Endothelial cell of umbilical vein (primary cell): ENCODE measurements around the gene MERTK. TPM values are rescaled to one million over a fixed set of nuclear protein-coding genes. Genes with fewer than 3 reads are reported as not detected.

Experiments used
- BruUV-seq: library from RNA; stranded (reverse); fragments of 400-500 nt; replicated peaks from 2 replicates; lab custom pipeline; 2021; lab: Mats Ljungman, UMichigan
- CTCF ChIA-PET: fragments of 300-600, 350-600 bp; sonication (Branson Sonifier 250); formaldehyde crosslinking; loops from one replicate; lab custom pipeline; 2021; ENCODE audit warnings: antibody characterized with exemption, inconsistent platforms; lab: Charles Lee
- POLR2A ChIA-PET: fragments of 300-600, 350-600 bp; sonication (Branson Sonifier 250); formaldehyde crosslinking; loops from one replicate; lab custom pipeline; 2021; ENCODE audit warnings: antibody characterized with exemption, inconsistent platforms; lab: Charles Lee
- DNase-seq: peaks from one replicate; pipeline ENCODE4 v3.0.0-alpha.2; 2011; ENCODE audit warnings: low read depth, low spot score
- FAIRE-seq: peaks from 2 replicates; lab custom pipeline; 2011; peaks lifted over from hg19 to GRCh38; lab: Jason Lieb, UNC
- H2AFZ ChIP-seq: 2 replicates; pipeline ENCODE4 v1.6.0; 2012; ENCODE audit warnings: low read depth, low read length, control low read depth, inconsistent platforms
- H3K27ac ChIP-seq: 2 replicates; pipeline ENCODE4 v1.5.1; 2011; ENCODE audit warnings: low read depth, mild to moderate bottlenecking, control low read depth, low read length, moderate library complexity; ENCODE audit not compliant: insufficient read depth
- H3K27me3 ChIP-seq, 2 experiments: 2 replicates each; pipeline versions ENCODE4 v1.6.0 to v1.6.1; 2011; ENCODE audit warnings: low read length in 2 of 2, mixed read lengths in 1 of 2; ENCODE audit not compliant: control insufficient read depth in 2 of 2, insufficient read depth in 2 of 2
- H3K36me3 ChIP-seq, 2 experiments: 2 replicates in 1 of 2; 3 replicates in 1 of 2; pipeline ENCODE4 v1.5.1; 2011; ENCODE audit warnings: low read length in 2 of 2, mild to moderate bottlenecking in 1 of 2, moderate library complexity in 1 of 2; ENCODE audit not compliant: control insufficient read depth in 2 of 2, insufficient read depth in 2 of 2; ENCODE audit errors: extremely low read depth in 1 of 2
- H3K4me1 ChIP-seq: 3 replicates; pipeline ENCODE4 v1.5.1; 2011; ENCODE audit warnings: mild to moderate bottlenecking, low read length; ENCODE audit not compliant: control insufficient read depth, insufficient read depth; ENCODE audit errors: extremely low read depth
- H3K4me2 ChIP-seq: 2 replicates; pipeline ENCODE4 v1.6.1; 2011; ENCODE audit warnings: low read length, control low read depth, mixed read lengths; ENCODE audit not compliant: insufficient read depth
- H3K4me3 ChIP-seq, 3 experiments: fragments of 200-600 bp in 1 of 3; sonication (generic), shearing (Covaris generic) in 1 of 3; replicated peaks in 1 of 3; 2 replicates each; pipeline ENCODE4 v1.5.1; 2011 to 2016; ENCODE audit warnings: control low read depth in 3 of 3, low read length in 3 of 3, mild to moderate bottlenecking in 2 of 3, inconsistent platforms in 1 of 3, low read depth in 1 of 3, moderate library complexity in 1 of 3; ENCODE audit not compliant: insufficient read depth in 1 of 3
- H3K79me2 ChIP-seq: 2 replicates; pipeline ENCODE4 v1.6.0; 2012; ENCODE audit warnings: low read length, inconsistent platforms; ENCODE audit not compliant: control insufficient read depth, insufficient read depth
- H3K9ac ChIP-seq: replicated peaks from 2 replicates; pipeline ENCODE3; 2011; ENCODE audit warnings: low read length, control low read depth; ENCODE audit not compliant: insufficient read depth; ENCODE audit errors: extremely low read depth
- H3K9me1 ChIP-seq: replicated peaks from 3 replicates; pipeline ENCODE4 v1.6.0; 2011; ENCODE audit warnings: mild to moderate bottlenecking, low read length; ENCODE audit not compliant: control insufficient read depth, insufficient read depth; ENCODE audit errors: extremely low read depth
- H3K9me3 ChIP-seq: replicated peaks from 2 replicates; pipeline ENCODE4 v1.5.1; 2012; ENCODE audit warnings: low read length, inconsistent platforms; ENCODE audit not compliant: control insufficient read depth, insufficient read depth
- H4K20me1 ChIP-seq: replicated peaks from 2 replicates; pipeline ENCODE3; 2011; ENCODE audit warnings: mild to moderate bottlenecking, low read length; ENCODE audit not compliant: control insufficient read depth, insufficient read depth; ENCODE audit errors: extremely low read depth
- FOS ChIP-seq: IDR thresholded peaks from 2 replicates; pipeline ENCODE4 v1.6.1; 2011; ENCODE audit warnings: mild to moderate bottlenecking, low read length, moderate library complexity, borderline replicate concordance; ENCODE audit not compliant: insufficient read depth
- GATA2 ChIP-seq: IDR thresholded peaks from 2 replicates; pipeline ENCODE4 v1.7.0; 2011; ENCODE audit warnings: low read depth, mild to moderate bottlenecking, moderate library complexity, mixed read lengths, low read length; ENCODE audit not compliant: insufficient read length, insufficient read depth
- JUN ChIP-seq: IDR thresholded peaks from 2 replicates; pipeline ENCODE4 v1.6.1; 2011; ENCODE audit warnings: borderline replicate concordance, low read depth; ENCODE audit not compliant: insufficient read length, insufficient read depth
- MAX ChIP-seq: IDR thresholded peaks from 2 replicates; pipeline ENCODE4 v1.6.1; 2011; ENCODE audit not compliant: insufficient read depth, insufficient read length
- MYC ChIP-seq: IDR thresholded peaks from one replicate; pipeline ENCODE4 v1.6.1; 2011; ENCODE audit warnings: mild to moderate bottlenecking, low read depth, low read length
- POLR2A ChIP-seq: IDR thresholded peaks from 2 replicates; pipeline ENCODE4 v1.6.1; 2012; ENCODE audit warnings: low read depth, mild to moderate bottlenecking, control low read depth, low read length
- POLR2AphosphoS5 ChIP-seq: IDR thresholded peaks from 2 replicates; pipeline ENCODE4 v1.6.1; 2012; ENCODE audit warnings: low read depth, mild to moderate bottlenecking, control low read depth, low read length, moderate library complexity; ENCODE audit not compliant: insufficient read depth
- dilution Hi-C: fragments of 300-500 bp; cut with MboI; formaldehyde crosslinking; loops from one replicate; pipeline ENCODE4 v1.15.0; 2019; ENCODE audit warnings: low sequenced_read_pairs; ENCODE audit not compliant: extremely low pct_ligation_motif_present
- intact Hi-C: fragments of 100-400 bp; cut with micrococcal nuclease; formaldehyde crosslinking; loops from one replicate; pipeline ENCODE4 v1.10.0; 2022
- polyA plus RNA-seq, 4 experiments: library from polyadenylated mRNA; depleted of rRNA in 3 of 4; stranded (reverse) in 3 of 4; unstranded in 1 of 4; fragments of >200 nt; gene quantifications; 2 replicates each; pipeline versions ENCODE4 v1.2.1 to v1.2.3, GENCODE V29; 2011 to 2012; ENCODE audit warnings: missing spikeins in 1 of 4
- total RNA-seq: library from RNA; stranded (reverse); gene quantifications from 2 replicates; pipeline ENCODE4 v1.2.3, GENCODE V29; 2021
- TF ChIP-seq, protein P1 (sequence below), 2 donors: IDR thresholded peaks; 1 replicate in 1 of 2; 2 replicates in 1 of 2; pipeline ENCODE4 v1.5.1; 2011; ENCODE audit warnings: low read length in 2 of 2, mild to moderate bottlenecking in 2 of 2, moderate library complexity in 2 of 2, control low read depth in 1 of 2, inconsistent platforms in 1 of 2, low read depth in 1 of 2; ENCODE audit not compliant: insufficient read depth in 1 of 2; ENCODE audit errors: extremely low read depth in 1 of 2

MERTK gene
- total and polyA plus RNA-seq, 2 donors (not counting 3 experiments of a cell fraction or from before 2014, with no cell fraction given): 37.3 to 39.6 TPM

DNA sequence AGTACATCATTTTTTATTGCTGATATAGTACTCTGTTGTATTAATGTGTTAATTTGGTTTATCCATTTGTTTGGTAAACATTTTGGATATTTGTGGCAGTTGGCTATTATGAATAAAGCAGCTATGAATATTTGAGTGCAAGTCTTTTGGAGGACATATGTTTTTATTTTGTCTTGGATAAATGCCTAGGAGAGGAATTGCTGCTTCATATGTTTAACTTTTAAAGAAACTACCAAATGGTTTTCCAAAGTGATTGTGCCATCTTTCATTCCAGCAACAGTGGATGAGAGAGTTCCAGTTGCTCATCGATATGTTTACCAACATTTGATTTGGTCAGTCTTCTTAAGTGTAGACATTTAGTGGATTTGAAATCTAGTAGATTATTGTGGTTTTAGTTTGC, 51.8 kb downstream of the MERTK start:
- dilution Hi-C loops (no loop called here), intact Hi-C loops (no loop called here)
- H3K9me1 ChIP-seq: no peaks in the 10 kb centered on the region
- peaks cover 7% of the 10 kb centered on the region for H3K4me1 ChIP-seq
- FAIRE-seq (no peak), DNase-seq (no peak)
- no peak overlapping the region for H3K9ac ChIP-seq
- TF ChIP-seq MAX: no peak
- no peak for TF ChIP-seq POLR2AphosphoS5
- TF ChIP-seq, protein P1, sequence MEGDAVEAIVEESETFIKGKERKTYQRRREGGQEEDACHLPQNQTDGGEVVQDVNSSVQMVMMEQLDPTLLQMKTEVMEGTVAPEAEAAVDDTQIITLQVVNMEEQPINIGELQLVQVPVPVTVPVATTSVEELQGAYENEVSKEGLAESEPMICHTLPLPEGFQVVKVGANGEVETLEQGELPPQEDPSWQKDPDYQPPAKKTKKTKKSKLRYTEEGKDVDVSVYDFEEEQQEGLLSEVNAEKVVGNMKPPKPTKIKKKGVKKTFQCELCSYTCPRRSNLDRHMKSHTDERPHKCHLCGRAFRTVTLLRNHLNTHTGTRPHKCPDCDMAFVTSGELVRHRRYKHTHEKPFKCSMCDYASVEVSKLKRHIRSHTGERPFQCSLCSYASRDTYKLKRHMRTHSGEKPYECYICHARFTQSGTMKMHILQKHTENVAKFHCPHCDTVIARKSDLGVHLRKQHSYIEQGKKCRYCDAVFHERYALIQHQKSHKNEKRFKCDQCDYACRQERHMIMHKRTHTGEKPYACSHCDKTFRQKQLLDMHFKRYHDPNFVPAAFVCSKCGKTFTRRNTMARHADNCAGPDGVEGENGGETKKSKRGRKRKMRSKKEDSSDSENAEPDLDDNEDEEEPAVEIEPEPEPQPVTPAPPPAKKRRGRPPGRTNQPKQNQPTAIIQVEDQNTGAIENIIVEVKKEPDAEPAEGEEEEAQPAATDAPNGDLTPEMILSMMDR (IDR thresholded peaks at IDR 0.05; ENCODE audit: extremely low read depth in 1 of 2, insufficient read depth in 1 of 2, low read depth in 1 of 2, low read length in 2 of 2): no peak
- no peak for TF ChIP-seq JUN
- no peak for TF ChIP-seq MYC
- no peak for TF ChIP-seq POLR2A
- no peak for TF ChIP-seq GATA2
- no peak for TF ChIP-seq FOS
- H3K4me2 ChIP-seq: no peak overlapping the region
- CTCF ChIA-PET: interaction anchor here (0.6 kb wide), 1 partner anchor 11 kb away, joined by 4 read pairs; no protein-coding TSS in a partner anchor
- H3K9me3 ChIP-seq: no peaks in the 10 kb centered on the region
- H4K20me1 ChIP-seq: no peaks in the 10 kb centered on the region
- H3K79me2 ChIP-seq: no peaks in the 10 kb centered on the region
- BruUV-seq: no TSS peak
- H3K27ac ChIP-seq: no peak overlapping the region
- peaks cover 8 to 23% of the 10 kb centered on the region in 2 experiments for H3K36me3 ChIP-seq
- H3K4me3 ChIP-seq: no peak overlapping the region
- H2AFZ ChIP-seq: no peak overlapping the region
- no peaks in the 10 kb centered on the region for H3K27me3 ChIP-seq
- POLR2A ChIA-PET: no interaction called here
